ENCODE data around the gene PSMD1.

GRCh38 chr2:231132129-231132528, 75.5 kb downstream of the PSMD1 start:
- TF ChIP-seq, protein P1, sequence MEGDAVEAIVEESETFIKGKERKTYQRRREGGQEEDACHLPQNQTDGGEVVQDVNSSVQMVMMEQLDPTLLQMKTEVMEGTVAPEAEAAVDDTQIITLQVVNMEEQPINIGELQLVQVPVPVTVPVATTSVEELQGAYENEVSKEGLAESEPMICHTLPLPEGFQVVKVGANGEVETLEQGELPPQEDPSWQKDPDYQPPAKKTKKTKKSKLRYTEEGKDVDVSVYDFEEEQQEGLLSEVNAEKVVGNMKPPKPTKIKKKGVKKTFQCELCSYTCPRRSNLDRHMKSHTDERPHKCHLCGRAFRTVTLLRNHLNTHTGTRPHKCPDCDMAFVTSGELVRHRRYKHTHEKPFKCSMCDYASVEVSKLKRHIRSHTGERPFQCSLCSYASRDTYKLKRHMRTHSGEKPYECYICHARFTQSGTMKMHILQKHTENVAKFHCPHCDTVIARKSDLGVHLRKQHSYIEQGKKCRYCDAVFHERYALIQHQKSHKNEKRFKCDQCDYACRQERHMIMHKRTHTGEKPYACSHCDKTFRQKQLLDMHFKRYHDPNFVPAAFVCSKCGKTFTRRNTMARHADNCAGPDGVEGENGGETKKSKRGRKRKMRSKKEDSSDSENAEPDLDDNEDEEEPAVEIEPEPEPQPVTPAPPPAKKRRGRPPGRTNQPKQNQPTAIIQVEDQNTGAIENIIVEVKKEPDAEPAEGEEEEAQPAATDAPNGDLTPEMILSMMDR (IDR thresholded peaks at IDR 0.05): no peak
- TF ChIP-seq POLR2A (IDR thresholded peaks at IDR 0.05): no peak
- no peak for TF ChIP-seq EP300 (IDR thresholded peaks at IDR 0.05; ENCODE audit: low read depth)
- TF ChIP-seq POLR2AphosphoS5 (IDR thresholded peaks at IDR 0.05): no peak
